Activated naive CD4-positive, alpha-beta T cell treated with anti-CD3 and anti-CD28 coated beads, Interleukin-2, amount 10 ng/mL, durations not matched to agents 7 days and 5 days (primary cell): ENCODE measurements around the gene CNOT4.

Experiments used
- CTCF ChIA-PET: fragments of 350-600 bp; sonication (Branson Sonifier 250); formaldehyde crosslinking; loops from one replicate; lab custom pipeline; 2021; ENCODE audit warnings: antibody characterized with exemption; lab: Charles Lee
- DNase-seq: peaks from one replicate; pipeline ENCODE4 v3.0.0-alpha.2; 2020
- H3K27ac Mint-ChIP-seq: one replicate; pipeline ENCODE4 v1.8.0; 2021; ENCODE audit warnings: mild to moderate bottlenecking, moderate library complexity, mixed read lengths
- H3K27me3 Mint-ChIP-seq: one replicate; pipeline ENCODE4 v1.8.0; 2021; ENCODE audit warnings: mild to moderate bottlenecking, mixed read lengths
- H3K36me3 Mint-ChIP-seq: one replicate; pipeline ENCODE4 v1.8.0; 2021; ENCODE audit warnings: mixed read lengths
- H3K4me1 Mint-ChIP-seq: one replicate; pipeline ENCODE4 v1.8.0; 2021; ENCODE audit warnings: mixed read lengths
- H3K4me3 Mint-ChIP-seq: one replicate; pipeline ENCODE4 v1.8.0; 2021; ENCODE audit warnings: mild to moderate bottlenecking, moderate library complexity, mixed read lengths
- H3K9me3 Mint-ChIP-seq: one replicate; pipeline ENCODE4 v1.8.0; 2021; ENCODE audit warnings: mixed read lengths

CNOT4 gene

GRCh38 chr7:135527025-135527424, 17.1 kb upstream of the CNOT4 start:
- Mint-ChIP-seq H3K9me3 (no peaks in the 10 kb centered on the region), H3K36me3 (no peaks in the 10 kb centered on the region), H3K4me3 (no peak overlapping the region), H3K4me1 (no peaks in the 10 kb centered on the region), H3K27ac (no peak overlapping the region), H3K27me3 (peaks cover 17% of the 10 kb centered on the region)
- CTCF ChIA-PET: no interaction called here
- DNase-seq: no peak

- no peak overlapping the region for H3K4me3 Mint-ChIP-seq
- CTCF ChIA-PET: no interaction called here
- H3K27me3 Mint-ChIP-seq: peaks cover 17% of the 10 kb centered on the region
- H3K4me1 Mint-ChIP-seq: no peaks in the 10 kb centered on the region
- H3K27ac Mint-ChIP-seq: no peak overlapping the region
- H3K36me3 Mint-ChIP-seq: no peaks in the 10 kb centered on the region
- no peaks in the 10 kb centered on the region for H3K9me3 Mint-ChIP-seq
- DNase-seq: no peak
These were observed 15.5 kb upstream of the CNOT4 start for GRCh38 chr7:135525426-135525825.

GRCh38 chr7:135523146-135523545, 13.2 kb upstream of the CNOT4 start:
- no peak overlapping the region for H3K27ac Mint-ChIP-seq
- H3K9me3 Mint-ChIP-seq: no peaks in the 10 kb centered on the region
- no peaks in the 10 kb centered on the region for H3K36me3 Mint-ChIP-seq
- H3K27me3 Mint-ChIP-seq: peaks cover 9% of the 10 kb centered on the region
- H3K4me1 Mint-ChIP-seq: no peaks in the 10 kb centered on the region
- CTCF ChIA-PET: interaction anchor here (1.2 kb wide), 1 partner anchor 248 kb away, joined by 3 read pairs; no protein-coding TSS in a partner anchor
- DNase-seq: no peak
- no peak overlapping the region for H3K4me3 Mint-ChIP-seq

- H3K27ac Mint-ChIP-seq: no peak overlapping the region
These were observed 12.6 kb upstream of the CNOT4 start for GRCh38 chr7:135522509-135522908.

DNA sequence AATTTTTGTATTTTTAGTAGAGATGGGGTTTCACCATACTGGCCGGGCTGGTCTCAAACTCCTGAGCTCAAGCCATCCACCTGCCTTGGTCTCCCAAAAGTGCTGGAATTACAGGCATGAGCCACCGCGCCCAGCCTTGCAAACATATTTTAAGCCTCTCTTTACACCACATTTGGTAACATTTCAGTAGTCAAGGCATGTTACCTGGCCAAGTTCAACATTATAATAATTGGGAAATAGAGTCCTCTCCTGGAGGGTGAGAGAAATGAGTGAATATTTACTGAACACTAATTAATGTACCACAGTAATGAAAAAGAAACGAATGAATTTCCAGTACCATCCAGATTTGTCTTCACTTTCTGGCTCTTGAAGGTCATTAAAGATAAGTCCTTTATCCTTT, 10.0 kb upstream of the CNOT4 start:
- CTCF ChIA-PET: interaction anchor here (1.8 kb wide), 1 partner anchor 245 kb away, joined by 7 read pairs; no protein-coding TSS in a partner anchor
- Mint-ChIP-seq H3K4me3 (no peak overlapping the region), H3K27ac (no peak overlapping the region), H3K4me1 (no peaks in the 10 kb centered on the region), H3K27me3 (no peaks in the 10 kb centered on the region), H3K36me3 (no peaks in the 10 kb centered on the region), H3K9me3 (no peaks in the 10 kb centered on the region)
- no peak for DNase-seq

More at GRCh38 chr7:135522509-135522908, 12.6 kb upstream of the CNOT4 start:
- CTCF ChIA-PET: interaction anchor here (0.7 to 1.2 kb wide), 2 partner anchors 51 to 247 kb away, joined by 3 read pairs; no protein-coding TSS in a partner anchor
- Mint-ChIP-seq H3K9me3 (no peaks in the 10 kb centered on the region), H3K36me3 (no peaks in the 10 kb centered on the region), H3K4me1 (no peaks in the 10 kb centered on the region), H3K4me3 (no peak overlapping the region), H3K27me3 (peaks cover 8% of the 10 kb centered on the region)
- DNase-seq: no peak

- CTCF ChIA-PET: no interaction called here
- no peaks in the 10 kb centered on the region for H3K4me1 Mint-ChIP-seq
- H3K9me3 Mint-ChIP-seq: no peaks in the 10 kb centered on the region
- H3K36me3 Mint-ChIP-seq: no peaks in the 10 kb centered on the region
- no peak overlapping the region for H3K27ac Mint-ChIP-seq
- H3K4me3 Mint-ChIP-seq: no peak overlapping the region
- DNase-seq: no peak
- H3K27me3 Mint-ChIP-seq: no peaks in the 10 kb centered on the region
These were observed 9.4 kb upstream of the CNOT4 start for GRCh38 chr7:135519233-135519688.

DNA sequence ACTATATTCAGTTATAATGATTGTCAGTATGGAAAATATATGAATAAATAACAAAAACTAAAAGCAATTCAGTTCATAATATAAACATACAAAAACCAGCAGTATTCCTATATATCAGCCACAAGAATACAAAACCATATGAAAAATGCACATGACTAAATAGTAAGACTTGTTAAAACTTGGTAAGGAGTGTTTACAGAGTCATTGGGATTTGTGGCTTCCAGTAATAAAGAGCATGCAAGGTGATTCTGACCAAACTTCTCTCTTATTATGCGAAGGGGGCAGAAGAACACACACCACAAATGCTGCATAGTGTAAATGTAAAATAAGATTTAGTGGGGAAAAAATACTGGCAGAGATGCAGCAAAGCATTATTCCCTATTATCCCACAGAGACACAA, 8.8 kb upstream of the CNOT4 start:
- Mint-ChIP-seq H3K4me1 (no peaks in the 10 kb centered on the region), H3K9me3 (no peaks in the 10 kb centered on the region), H3K27ac (no peak overlapping the region), H3K4me3 (no peak overlapping the region), H3K36me3 (no peaks in the 10 kb centered on the region), H3K27me3 (no peaks in the 10 kb centered on the region)
- DNase-seq: no peak
- CTCF ChIA-PET: no interaction called here

DNA sequence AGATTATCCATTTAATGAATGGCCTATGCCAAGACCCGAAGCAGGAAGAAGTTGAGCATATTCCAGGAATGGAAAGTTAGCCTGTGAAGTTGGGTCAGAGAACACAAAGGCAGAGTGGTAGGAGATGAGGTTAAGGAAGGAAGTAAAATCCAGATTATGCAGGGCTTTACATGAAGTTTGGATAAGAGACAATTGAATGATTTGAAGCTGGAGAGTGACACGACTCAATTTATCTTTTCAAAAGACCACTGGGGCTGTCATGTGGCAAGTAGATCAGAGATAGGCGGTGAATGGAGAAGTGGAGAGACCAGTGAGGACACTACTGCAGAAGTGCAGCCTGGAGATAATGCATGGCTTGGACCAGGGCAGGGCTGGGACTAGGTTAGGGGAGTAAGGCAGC, 7.2 kb upstream of the CNOT4 start:
- no peak for DNase-seq
- no peaks in the 10 kb centered on the region for H3K36me3 Mint-ChIP-seq
- H3K27ac Mint-ChIP-seq: no peak overlapping the region
- H3K4me3 Mint-ChIP-seq: no peak overlapping the region
- H3K27me3 Mint-ChIP-seq: no peaks in the 10 kb centered on the region
- H3K9me3 Mint-ChIP-seq: no peaks in the 10 kb centered on the region
- H3K4me1 Mint-ChIP-seq: no peaks in the 10 kb centered on the region
- CTCF ChIA-PET: no interaction called here

DNA sequence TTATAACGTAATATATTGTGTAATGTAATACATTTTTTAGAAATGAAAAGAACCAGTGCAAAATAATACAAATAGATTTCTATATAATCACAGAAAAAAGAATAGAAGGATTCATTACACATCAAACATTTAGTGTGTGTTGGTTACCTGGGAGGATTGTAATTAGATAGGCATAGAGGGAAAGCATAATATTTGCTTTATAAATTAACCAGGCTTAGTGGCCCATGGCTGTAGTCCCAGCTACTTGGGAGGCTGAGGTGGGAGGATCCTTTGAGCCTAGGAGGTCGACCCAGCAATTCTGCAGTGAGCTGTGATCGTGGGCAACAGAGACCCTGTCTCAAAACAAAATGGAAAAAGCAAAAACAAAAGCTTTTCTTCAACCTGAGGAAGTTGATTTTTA, 5.0 kb upstream of the CNOT4 start:
- no peak for DNase-seq

DNA sequence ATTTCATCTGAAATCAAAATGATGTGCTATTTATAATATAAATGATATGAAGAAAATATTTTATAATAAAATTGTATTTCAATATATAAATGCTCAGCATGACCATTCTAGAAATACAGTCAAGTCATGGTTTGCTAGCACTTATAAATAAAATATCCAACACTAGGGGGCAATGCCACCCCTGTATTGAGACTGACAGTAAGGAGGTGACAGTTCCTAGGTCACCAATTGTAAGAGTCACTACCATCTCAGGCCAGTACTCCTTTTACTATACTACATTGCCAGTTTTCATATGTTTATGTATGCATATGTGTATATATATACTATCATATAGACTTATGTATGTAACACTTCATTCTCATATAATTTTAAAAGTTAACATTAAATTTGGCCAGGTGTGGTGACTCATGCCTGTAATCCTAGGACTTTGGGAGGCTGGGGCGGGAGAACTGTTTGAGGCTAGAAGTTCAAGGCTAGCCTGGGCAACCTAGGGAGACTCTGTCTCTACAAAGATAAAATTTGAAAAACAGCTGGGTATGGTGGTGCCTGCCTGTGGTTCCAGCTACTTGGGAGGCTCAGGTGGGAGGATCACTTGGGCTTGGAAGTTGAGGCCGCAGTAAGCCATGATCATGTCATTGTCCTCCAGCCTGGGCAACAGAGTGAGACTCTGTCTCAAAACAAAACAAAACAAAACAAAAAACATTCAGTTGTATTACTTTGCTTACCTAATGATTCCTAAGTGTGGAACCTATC, 2.4 kb upstream of the CNOT4 start:
- no peaks in the 10 kb centered on the region for H3K27me3 Mint-ChIP-seq
- no peak overlapping the region for H3K27ac Mint-ChIP-seq
- peaks cover 2% of the 10 kb centered on the region for H3K36me3 Mint-ChIP-seq
- CTCF ChIA-PET: interaction anchor here (1.2 kb wide), 1 partner anchor 58 kb away, joined by 3 read pairs; no protein-coding TSS in a partner anchor
- DNase-seq: peak; percentile 39
- no peak overlapping the region for H3K4me3 Mint-ChIP-seq
- peaks cover 5% of the 10 kb centered on the region for H3K4me1 Mint-ChIP-seq
- no peaks in the 10 kb centered on the region for H3K9me3 Mint-ChIP-seq

More for the DNA sequence above, 5.0 kb upstream of the CNOT4 start:
- H3K4me3 Mint-ChIP-seq: no peak overlapping the region
- CTCF ChIA-PET: no interaction called here
- no peaks in the 10 kb centered on the region for H3K9me3 Mint-ChIP-seq
- no peaks in the 10 kb centered on the region for H3K36me3 Mint-ChIP-seq
- no peak overlapping the region for H3K27ac Mint-ChIP-seq
- H3K27me3 Mint-ChIP-seq: no peaks in the 10 kb centered on the region
- no peaks in the 10 kb centered on the region for H3K4me1 Mint-ChIP-seq

- Mint-ChIP-seq H3K9me3 (no peaks in the 10 kb centered on the region), H3K27me3 (no peaks in the 10 kb centered on the region), H3K4me3 (no peak overlapping the region), H3K27ac (no peak overlapping the region), H3K4me1 (peaks cover 9% of the 10 kb centered on the region), H3K36me3 (peaks cover 2% of the 10 kb centered on the region)
- CTCF ChIA-PET: interaction anchor here (0.6 to 1.0 kb wide), 3 partner anchors 47 to 1951 kb away, joined by 3 to 4 read pairs (median 3); partner anchors contain the start of gene NUP205
- no peak for DNase-seq
These were observed 786 bp upstream of the CNOT4 start for GRCh38 chr7:135510592-135511183.

DNA sequence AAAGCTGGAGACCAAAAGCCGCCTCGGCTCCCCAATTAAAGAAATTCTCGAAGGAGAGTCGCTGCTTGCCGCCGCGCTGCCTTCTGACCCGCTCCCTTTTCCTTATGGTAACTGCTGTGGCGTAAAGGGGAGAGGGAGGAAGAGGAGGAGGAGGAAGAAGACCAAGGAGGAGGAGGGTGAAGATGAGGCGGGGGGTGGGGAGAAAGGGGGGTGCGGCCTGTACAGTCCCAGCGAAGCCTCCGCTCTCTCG, 388 bp downstream of the CNOT4 start:
- Mint-ChIP-seq H3K27me3 (no peaks in the 10 kb centered on the region), H3K4me1 (peaks cover 9% of the 10 kb centered on the region), H3K4me3 (no peak overlapping the region), H3K9me3 (no peaks in the 10 kb centered on the region), H3K27ac (no peak overlapping the region), H3K36me3 (peaks cover 2% of the 10 kb centered on the region)
- CTCF ChIA-PET: no interaction called here
- DNase-seq: no peak

DNA sequence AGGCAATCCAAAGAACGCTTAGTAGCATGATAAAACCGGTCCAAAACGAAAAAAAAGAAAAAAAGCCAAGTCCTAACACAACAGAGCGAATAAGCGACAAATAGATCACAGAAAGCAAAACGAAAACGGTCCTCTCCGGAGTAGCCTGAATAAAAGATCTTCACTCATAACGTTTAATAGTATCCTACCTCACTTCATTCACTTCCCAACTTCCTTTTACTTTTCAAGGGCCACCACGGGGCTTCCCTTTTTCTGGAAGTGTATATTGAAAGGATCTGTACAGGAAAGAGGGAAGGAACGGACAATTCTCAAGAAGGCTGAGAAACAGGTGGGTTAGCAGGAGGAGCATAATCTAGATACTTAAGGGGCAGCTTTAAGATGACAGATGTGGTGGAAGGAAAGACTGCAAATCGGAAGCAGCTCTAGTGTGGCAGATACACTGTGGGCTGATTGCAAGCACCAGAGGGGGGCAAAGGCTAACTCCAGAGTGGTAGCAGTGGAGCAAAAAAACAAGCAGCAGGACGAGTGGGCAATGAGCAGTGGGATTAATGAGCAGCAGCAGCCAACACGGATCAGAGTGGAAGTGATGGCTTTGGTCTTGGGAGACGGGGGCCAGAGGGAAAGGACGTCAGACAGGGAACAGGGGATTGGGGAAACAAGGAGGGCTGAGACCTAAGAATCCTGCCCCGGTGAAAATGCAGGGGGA, 866 bp downstream of the CNOT4 start:
- DNase-seq: peak; percentile 50
- no peaks in the 10 kb centered on the region for H3K9me3 Mint-ChIP-seq
- no peak overlapping the region for H3K4me3 Mint-ChIP-seq
- no peaks in the 10 kb centered on the region for H3K27me3 Mint-ChIP-seq
- H3K36me3 Mint-ChIP-seq: peaks cover 2% of the 10 kb centered on the region
- peaks cover 9% of the 10 kb centered on the region for H3K4me1 Mint-ChIP-seq
- no peak overlapping the region for H3K27ac Mint-ChIP-seq
- CTCF ChIA-PET: no interaction called here

DNA sequence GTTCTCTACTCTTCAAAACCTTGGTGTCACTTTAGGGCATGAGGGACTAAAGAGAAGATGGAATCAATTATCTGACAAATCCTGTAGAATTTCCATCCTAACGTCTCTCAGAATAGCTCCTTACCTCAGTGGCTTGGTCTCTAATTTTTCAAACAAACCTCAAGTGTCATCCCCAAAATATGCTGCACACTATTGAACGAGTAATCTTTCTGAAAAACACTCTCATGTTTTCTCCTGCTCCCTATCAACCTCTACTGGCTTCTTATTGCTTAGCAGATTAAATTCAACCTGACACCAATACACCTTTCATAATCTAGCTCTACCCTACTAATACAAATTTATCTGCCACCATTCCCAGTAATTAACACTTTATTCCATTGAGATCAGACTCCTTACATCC, 8.5 kb downstream of the CNOT4 start:
- peaks cover 8% of the 10 kb centered on the region for H3K4me1 Mint-ChIP-seq
- CTCF ChIA-PET: interaction anchor here (0.6 kb wide), 1 partner anchor 216 kb away, joined by 3 read pairs; no protein-coding TSS in a partner anchor

More for the DNA sequence above, 8.5 kb downstream of the CNOT4 start:
- H3K4me3 Mint-ChIP-seq: no peak overlapping the region
- H3K36me3 Mint-ChIP-seq: peaks cover 2% of the 10 kb centered on the region
- no peak overlapping the region for H3K27ac Mint-ChIP-seq
- DNase-seq: no peak
- H3K27me3 Mint-ChIP-seq: no peaks in the 10 kb centered on the region
- H3K9me3 Mint-ChIP-seq: no peaks in the 10 kb centered on the region
